Ascending aorta (tissue), 2 donors: ENCODE measurements around the gene RBBP6. TPM values are rescaled to one million over a fixed set of nuclear protein-coding genes. Genes with fewer than 3 reads are reported as not detected.
A peak's percentile ranks its signal among the peaks of the same experiment; 100 is the strongest.
"Not testable (repeated sequence)": the region's sequence is repeated elsewhere in the genome, so short reads cannot be mapped to it uniquely, and the experiment has no call there.

Experiments
- DNase-seq, 2 donors: peaks; one replicate each; pipeline ENCODE4 v3.0.0-alpha.2; 2019; ENCODE audit warnings: low spot score in 2 of 2
- H3K27ac ChIP-seq, 2 donors: fragments of 200-600 bp; sonication (generic); one replicate each; pipeline ENCODE4 v1.5.1; 2016 to 2017; ENCODE audit warnings: mild to moderate bottlenecking in 1 of 2
- H3K27me3 ChIP-seq: fragments of 200-600 bp; sonication (generic); one replicate; pipeline ENCODE4 v1.5.1; 2017
- H3K36me3 ChIP-seq, 2 donors: fragments of 200-600 bp; sonication (generic); one replicate each; pipeline ENCODE4 v1.5.1; 2016
- H3K4me1 ChIP-seq, 2 donors: fragments of 200-600 bp; sonication (generic); one replicate each; pipeline ENCODE4 v1.5.1; 2016 to 2017; ENCODE audit warnings: mild to moderate bottlenecking in 1 of 2
- H3K4me3 ChIP-seq, 2 donors: fragments of 200-600 bp; sonication (generic); one replicate each; pipeline ENCODE4 v1.5.1; 2016 to 2017; ENCODE audit warnings: mild to moderate bottlenecking in 1 of 2
- H3K9me3 ChIP-seq, 2 donors: fragments of 200-600 bp; sonication (generic); one replicate each; pipeline ENCODE4 v1.5.1; 2016
- CTCF ChIP-seq, 3 experiments: fragments of 200-600 bp in 2 of 3; fragments of 450-650 bp in 1 of 3; sonication (generic) in 2 of 3; IDR thresholded peaks; one replicate each; pipeline ENCODE4 v1.5.1; 2016 to 2019; ENCODE audit warnings: antibody characterized with exemption in 3 of 3, mild to moderate bottlenecking in 1 of 3, moderate library complexity in 1 of 3
- intact Hi-C: fragments of 100-400 bp; cut with DNase I; formaldehyde crosslinking; loops from one replicate; pipeline ENCODE4 v1.15.1; 2023
- total RNA-seq: library from RNA; depleted of rRNA; stranded (reverse); fragments of >200 nt; gene quantifications from one replicate; pipeline ENCODE4 v1.1.0, GENCODE V29; 2016

The RBBP6 gene
- 96.1 TPM for total RNA-seq

GRCh38 chr16:24539295-24539849 lies at the start of gene RBBP6:
Gene RBBP6, plus strand, starts transcription at chr16:24539566. Its CDS starts 1,061 bp downstream, at chr16:24540627.
- DNase-seq, result peak; percentile 84 to 97
- intact Hi-C loops, result loop anchor here (1.0 to 10.0 kb wide), 2 partner anchors 475 to 572 kb away; partner anchors contain the start of genes ARHGAP17 and LCMT1
- H3K36me3 ChIP-seq, result peaks cover 0 to 7% of the 10 kb centered on the region in 2 donors
- H3K27me3 ChIP-seq, result no peaks in the 10 kb centered on the region
- peak; percentile 24 to 46 (median 30) for TF ChIP-seq CTCF (IDR thresholded peaks at IDR 0.05)
- no peaks in the 10 kb centered on the region for H3K9me3 ChIP-seq
- peak within 1 kb of the TSS; percentile 98 to 100 for H3K27ac ChIP-seq
- peaks cover 0 to 14% of the 10 kb centered on the region in 2 donors for H3K4me1 ChIP-seq
- H3K4me3 ChIP-seq, result peak within 1 kb of the TSS; percentile 80 to 100

- TF ChIP-seq CTCF (IDR thresholded peaks at IDR 0.05), result no peak
- no peaks in the 10 kb centered on the region for H3K36me3 ChIP-seq
- no peak for DNase-seq
- peaks cover 0 to 10% of the 10 kb centered on the region in 2 donors for H3K9me3 ChIP-seq
- H3K27ac ChIP-seq, result no peak overlapping the region
- no peak overlapping the region for H3K4me3 ChIP-seq
- H3K27me3 ChIP-seq, result no peaks in the 10 kb centered on the region
- no peaks in the 10 kb centered on the region for H3K4me1 ChIP-seq
- intact Hi-C loops, result no loop called here
These were observed 48.5 kb upstream of the RBBP6 start for GRCh38 chr16:24490866-24491265.

- no peak overlapping the region for H3K27ac ChIP-seq
- peaks cover 0 to 10% of the 10 kb centered on the region in 2 donors for H3K9me3 ChIP-seq
- no peak overlapping the region for H3K4me3 ChIP-seq
- H3K36me3 ChIP-seq, result no peaks in the 10 kb centered on the region
- no peaks in the 10 kb centered on the region for H3K27me3 ChIP-seq
- TF ChIP-seq CTCF (IDR thresholded peaks at IDR 0.05), result no peak
- no peak for DNase-seq
- no peaks in the 10 kb centered on the region for H3K4me1 ChIP-seq
- intact Hi-C loops, result no loop called here
These were observed 47.6 kb upstream of the RBBP6 start for GRCh38 chr16:24491731-24492130.

GRCh38 chr16:24493821-24494220 lies 45.5 kb upstream of the RBBP6 start:
- intact Hi-C loops, result no loop called here
- TF ChIP-seq CTCF (IDR thresholded peaks at IDR 0.05), result no peak
- H3K9me3 ChIP-seq, result no peaks in the 10 kb centered on the region
- no peaks in the 10 kb centered on the region for H3K36me3 ChIP-seq
- no peaks in the 10 kb centered on the region for H3K27me3 ChIP-seq
- no peak for DNase-seq
- no peak overlapping the region for H3K27ac ChIP-seq
- no peak overlapping the region for H3K4me3 ChIP-seq
- no peaks in the 10 kb centered on the region for H3K4me1 ChIP-seq

- H3K9me3 ChIP-seq, intact Hi-C loops: not testable (repeated sequence)
These were observed 44.2 kb upstream of the RBBP6 start for GRCh38 chr16:24495207-24495606.

GRCh38 chr16:24497440-24497839 lies 41.9 kb upstream of the RBBP6 start:
- DNase-seq, result no peak
- no peaks in the 10 kb centered on the region for H3K36me3 ChIP-seq
- no peaks in the 10 kb centered on the region for H3K27me3 ChIP-seq
- TF ChIP-seq CTCF (IDR thresholded peaks at IDR 0.05), result no peak
- H3K4me1 ChIP-seq, result no peaks in the 10 kb centered on the region
- H3K4me3 ChIP-seq, result no peak overlapping the region
- H3K9me3 ChIP-seq, result no peaks in the 10 kb centered on the region
- intact Hi-C loops, result no loop called here
- no peak overlapping the region for H3K27ac ChIP-seq

More at GRCh38 chr16:24495207-24495606, 44.2 kb upstream of the RBBP6 start:
- not testable (repeated sequence) for DNase-seq, H3K36me3 ChIP-seq, H3K4me1 ChIP-seq, H3K27me3 ChIP-seq, H3K4me3 ChIP-seq, H3K27ac ChIP-seq
